T-helper 1 cell treated with Interleukin-12 subunit alpha and Interleukin-12 subunit beta and Interleukin-4 antibody, amounts not matched to agents 30 μg/mL and 1 μg/mL, for 36 hours (primary cell): Measurements from ENCODE around the gene EXT2.

Source experiments
- H3K27ac Mint-ChIP-seq: one replicate; pipeline ENCODE4 v1.8.0; 2021; ENCODE audit warnings: mild to moderate bottlenecking, mixed read lengths
- H3K27me3 Mint-ChIP-seq: one replicate; pipeline ENCODE4 v1.8.0; 2021; ENCODE audit warnings: low read depth, mixed read lengths
- H3K36me3 Mint-ChIP-seq: one replicate; pipeline ENCODE4 v1.8.0; 2021; ENCODE audit warnings: low read depth, mixed read lengths
- H3K4me1 Mint-ChIP-seq: one replicate; pipeline ENCODE4 v1.8.0; 2021; ENCODE audit warnings: low read depth, mixed read lengths
- H3K4me3 Mint-ChIP-seq: one replicate; pipeline ENCODE4 v1.8.0; 2021; ENCODE audit warnings: mild to moderate bottlenecking, moderate library complexity, mixed read lengths
- H3K9me3 Mint-ChIP-seq: one replicate; pipeline ENCODE4 v1.8.0; 2021; ENCODE audit warnings: mixed read lengths

The EXT2 gene

DNA sequence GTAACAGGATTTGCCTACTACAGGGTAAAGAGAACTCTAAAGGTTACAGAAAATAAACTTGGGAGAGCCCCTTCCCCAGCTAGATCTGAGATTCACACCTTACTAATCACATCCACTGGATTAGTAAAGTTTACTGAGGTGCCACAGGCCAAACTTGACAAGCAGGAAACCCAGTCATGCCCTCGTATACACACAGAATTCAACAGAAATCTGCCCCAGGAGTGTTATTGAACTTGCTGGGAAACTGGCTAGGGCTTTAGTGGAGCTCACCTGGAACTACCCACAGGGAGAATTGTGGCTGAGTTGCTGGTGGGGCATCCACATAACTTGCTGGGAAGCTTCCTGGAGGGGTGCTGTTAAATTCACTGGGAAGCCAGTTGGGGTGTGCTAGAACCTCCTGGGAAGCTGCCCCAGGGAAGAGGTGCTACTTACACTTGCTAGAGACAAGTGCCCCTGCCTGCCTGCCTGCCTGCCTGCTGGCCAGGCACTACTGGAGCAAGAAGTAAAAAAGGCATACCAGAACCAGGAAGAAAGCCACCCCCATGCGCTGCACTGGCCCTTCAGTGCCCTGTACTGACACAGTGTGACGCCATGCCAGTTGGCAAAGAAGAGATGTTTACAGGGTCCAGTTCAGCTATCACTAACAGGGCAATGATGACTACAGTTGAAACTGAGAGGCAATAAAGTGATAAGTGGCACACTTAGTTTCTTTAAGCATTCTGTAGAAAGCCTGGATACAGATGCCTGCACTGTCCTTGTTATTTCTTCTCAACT lies 108.0 kb downstream of the EXT2 start:
- Mint-ChIP-seq H3K36me3 (peaks cover 20% of the 10 kb centered on the region), H3K4me1 (no peaks in the 10 kb centered on the region), H3K9me3 (no peaks in the 10 kb centered on the region), H3K27ac (no peak overlapping the region), H3K27me3 (no peaks in the 10 kb centered on the region), H3K4me3 (no peak overlapping the region)

DNA sequence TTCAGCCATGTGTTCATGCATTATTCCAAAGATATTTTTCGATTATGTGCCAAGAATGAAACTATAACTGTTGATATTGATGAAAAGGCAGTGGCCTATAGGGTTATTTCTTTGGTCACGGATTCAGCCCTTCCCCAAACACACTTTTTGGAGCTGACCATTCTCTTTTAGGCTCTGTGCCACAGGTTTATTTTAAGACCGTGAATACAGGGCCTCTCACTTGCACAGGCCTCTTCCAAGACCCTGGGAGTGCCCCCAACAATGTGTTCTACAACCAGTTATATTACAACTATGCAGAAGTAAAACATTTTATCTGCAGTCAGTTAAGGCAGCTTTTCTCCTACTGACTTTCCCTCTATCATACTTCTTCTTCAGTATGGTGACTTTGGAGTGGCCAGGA lies 109.9 kb downstream of the EXT2 start:
- no peaks in the 10 kb centered on the region for H3K27me3 Mint-ChIP-seq
- H3K4me3 Mint-ChIP-seq, result no peak overlapping the region
- H3K36me3 Mint-ChIP-seq, result peaks cover 22% of the 10 kb centered on the region
- H3K9me3 Mint-ChIP-seq, result no peaks in the 10 kb centered on the region
- no peak overlapping the region for H3K27ac Mint-ChIP-seq
- H3K4me1 Mint-ChIP-seq, result no peaks in the 10 kb centered on the region

DNA sequence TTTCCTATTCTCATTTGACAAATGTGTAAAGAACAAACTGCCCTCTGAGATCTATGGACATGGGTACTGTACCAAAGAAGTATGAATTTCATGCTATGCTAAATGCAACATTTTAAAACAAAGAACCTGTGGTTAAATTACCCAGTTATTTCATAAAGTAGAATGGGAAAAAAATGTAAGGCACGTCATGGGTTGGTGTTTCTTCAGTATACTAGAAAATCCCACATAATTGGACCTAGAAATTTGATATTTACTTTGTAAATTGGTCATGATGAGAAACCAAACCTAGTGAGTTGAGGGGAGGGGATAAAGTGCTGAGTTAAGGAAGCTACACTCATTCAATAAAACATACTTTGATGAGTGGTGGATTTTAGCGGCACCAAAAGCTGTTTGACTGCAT lies 110.4 kb downstream of the EXT2 start:
- Mint-ChIP-seq H3K4me1 (no peaks in the 10 kb centered on the region), H3K27me3 (no peaks in the 10 kb centered on the region), H3K9me3 (no peaks in the 10 kb centered on the region), H3K36me3 (peaks cover 24% of the 10 kb centered on the region), H3K4me3 (no peak overlapping the region), H3K27ac (no peak overlapping the region)

DNA sequence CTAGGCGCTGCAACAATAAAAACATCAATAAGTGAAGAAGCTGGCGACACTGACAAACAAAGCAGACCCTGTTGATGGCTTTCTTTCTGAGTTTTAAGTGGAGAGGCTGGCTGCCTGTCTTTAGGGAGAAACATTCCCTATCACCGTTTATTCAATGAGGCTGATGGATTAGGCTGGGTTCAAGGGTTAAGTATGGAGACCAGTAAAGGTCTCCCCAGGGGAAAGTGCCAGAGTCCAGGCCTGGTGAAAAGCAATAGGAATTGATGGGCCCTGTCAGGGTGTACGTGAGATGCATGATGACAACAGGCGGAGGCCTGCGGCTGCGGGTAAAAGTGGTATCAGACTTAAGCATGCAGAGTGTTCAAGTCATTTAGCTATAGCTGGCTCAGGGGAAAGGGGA lies 111.8 kb downstream of the EXT2 start:
- Mint-ChIP-seq H3K4me3 (no peak overlapping the region), H3K9me3 (peaks cover under 1% of the 10 kb centered on the region), H3K36me3 (peaks cover 20% of the 10 kb centered on the region), H3K27ac (no peak overlapping the region), H3K27me3 (no peaks in the 10 kb centered on the region), H3K4me1 (no peaks in the 10 kb centered on the region)

DNA sequence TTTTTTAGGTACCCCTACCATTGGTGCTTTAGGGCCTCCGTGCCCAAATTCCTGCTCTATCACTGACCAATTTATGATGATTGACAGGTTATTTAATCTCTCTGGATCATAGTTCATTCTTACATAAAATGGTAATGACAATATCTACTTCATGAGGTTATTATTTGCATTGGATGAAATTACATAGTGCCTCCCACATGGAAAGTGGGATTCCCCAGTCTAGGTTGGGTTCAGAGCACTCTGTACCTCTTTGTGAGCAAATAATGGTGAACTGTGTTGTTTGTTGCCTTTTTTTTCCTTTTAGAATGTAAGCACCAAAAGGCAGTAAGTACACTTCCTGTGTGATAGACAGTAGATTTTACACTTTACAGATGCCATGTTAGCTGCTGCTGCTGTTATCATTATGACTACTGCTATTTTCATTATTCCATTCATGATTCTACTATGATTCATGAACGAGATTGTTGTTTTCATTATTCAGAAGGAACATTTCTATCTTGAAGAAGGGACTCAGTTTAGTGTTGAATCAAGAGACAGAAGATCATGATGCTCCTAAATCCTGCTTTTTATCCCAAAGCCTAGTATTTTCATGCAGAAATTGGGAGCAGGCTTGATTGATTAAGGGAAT lies 113.6 kb downstream of the EXT2 start:
- no peaks in the 10 kb centered on the region for H3K27me3 Mint-ChIP-seq
- H3K27ac Mint-ChIP-seq, result no peak overlapping the region

DNA sequence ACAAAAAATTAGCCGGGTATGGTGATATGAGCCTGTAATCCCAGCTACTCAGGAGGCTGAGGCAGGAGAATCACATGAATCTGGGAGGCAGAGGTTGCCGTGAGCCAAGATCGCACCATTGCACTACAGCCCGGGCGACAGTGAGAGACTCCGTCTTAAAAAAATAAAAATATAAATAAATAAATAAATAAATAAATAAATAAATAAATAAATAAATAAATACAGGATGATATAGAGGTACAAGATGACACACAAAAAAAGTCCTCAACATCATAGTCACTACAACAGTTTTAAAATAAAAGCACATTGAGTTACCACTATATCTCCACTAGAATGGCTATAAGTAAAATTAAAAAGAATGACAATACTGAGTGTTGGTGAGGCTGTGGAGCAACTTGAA lies 116.7 kb downstream of the EXT2 start:
- H3K36me3 Mint-ChIP-seq, result peaks cover 22% of the 10 kb centered on the region

More for the DNA sequence above, 113.6 kb downstream of the EXT2 start:
- H3K4me1 Mint-ChIP-seq, result no peaks in the 10 kb centered on the region
- no peak overlapping the region for H3K4me3 Mint-ChIP-seq
- H3K9me3 Mint-ChIP-seq, result peaks cover 4% of the 10 kb centered on the region
- peaks cover 23% of the 10 kb centered on the region for H3K36me3 Mint-ChIP-seq

DNA sequence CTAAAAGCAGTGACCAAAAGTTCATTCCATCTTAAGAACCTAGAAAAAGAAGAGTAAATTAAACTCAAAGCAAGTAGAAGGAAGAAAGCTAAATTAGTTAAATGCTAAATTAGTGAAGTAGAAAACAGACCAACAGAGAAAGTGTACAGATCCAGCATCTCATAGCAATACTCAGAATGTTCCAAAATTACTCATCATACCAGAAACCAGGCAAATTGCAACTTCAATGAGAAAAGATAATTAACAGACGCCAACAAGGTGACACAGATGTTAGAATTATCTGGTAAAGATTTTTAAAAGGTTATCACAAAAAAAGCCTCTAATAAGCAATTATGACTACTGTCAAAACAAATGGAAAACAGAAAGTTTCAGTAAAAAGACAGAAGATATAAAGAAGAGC lies 117.7 kb downstream of the EXT2 start:
- Mint-ChIP-seq H3K27me3 (no peaks in the 10 kb centered on the region), H3K36me3 (peaks cover 20% of the 10 kb centered on the region), H3K4me3 (no peak overlapping the region)

More for the DNA sequence above, 116.7 kb downstream of the EXT2 start:
- Mint-ChIP-seq H3K4me1 (no peaks in the 10 kb centered on the region), H3K4me3 (no peak overlapping the region), H3K9me3 (peaks cover 4% of the 10 kb centered on the region), H3K27me3 (no peaks in the 10 kb centered on the region), H3K27ac (no peak overlapping the region)

DNA sequence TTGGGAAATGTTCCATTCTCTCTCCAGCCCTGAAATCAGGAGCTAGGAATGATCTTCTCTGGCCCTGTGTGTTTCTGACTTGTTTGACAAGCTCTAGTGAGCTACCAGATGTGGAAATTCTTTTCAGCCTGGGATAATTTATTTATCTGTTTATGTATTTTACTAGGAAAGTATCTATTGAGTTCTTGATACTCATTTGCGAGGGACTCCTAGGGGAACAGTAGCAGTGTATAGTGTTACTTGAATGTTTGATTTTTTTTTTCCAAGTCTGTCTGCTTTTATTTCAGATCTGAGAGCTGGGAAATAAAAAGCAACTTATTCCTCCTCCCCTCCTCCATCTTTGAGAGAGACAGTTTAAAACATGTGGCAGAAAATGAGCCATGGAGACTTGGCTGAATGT lies 122.0 kb downstream of the EXT2 start:
- Mint-ChIP-seq H3K36me3 (peaks cover 4% of the 10 kb centered on the region), H3K27ac (no peak overlapping the region), H3K4me3 (no peak overlapping the region), H3K4me1 (no peaks in the 10 kb centered on the region), H3K27me3 (no peaks in the 10 kb centered on the region), H3K9me3 (peaks cover 2% of the 10 kb centered on the region)

More for the DNA sequence above, 117.7 kb downstream of the EXT2 start:
- Mint-ChIP-seq H3K27ac (no peak overlapping the region), H3K9me3 (peaks cover 4% of the 10 kb centered on the region), H3K4me1 (no peaks in the 10 kb centered on the region)

DNA sequence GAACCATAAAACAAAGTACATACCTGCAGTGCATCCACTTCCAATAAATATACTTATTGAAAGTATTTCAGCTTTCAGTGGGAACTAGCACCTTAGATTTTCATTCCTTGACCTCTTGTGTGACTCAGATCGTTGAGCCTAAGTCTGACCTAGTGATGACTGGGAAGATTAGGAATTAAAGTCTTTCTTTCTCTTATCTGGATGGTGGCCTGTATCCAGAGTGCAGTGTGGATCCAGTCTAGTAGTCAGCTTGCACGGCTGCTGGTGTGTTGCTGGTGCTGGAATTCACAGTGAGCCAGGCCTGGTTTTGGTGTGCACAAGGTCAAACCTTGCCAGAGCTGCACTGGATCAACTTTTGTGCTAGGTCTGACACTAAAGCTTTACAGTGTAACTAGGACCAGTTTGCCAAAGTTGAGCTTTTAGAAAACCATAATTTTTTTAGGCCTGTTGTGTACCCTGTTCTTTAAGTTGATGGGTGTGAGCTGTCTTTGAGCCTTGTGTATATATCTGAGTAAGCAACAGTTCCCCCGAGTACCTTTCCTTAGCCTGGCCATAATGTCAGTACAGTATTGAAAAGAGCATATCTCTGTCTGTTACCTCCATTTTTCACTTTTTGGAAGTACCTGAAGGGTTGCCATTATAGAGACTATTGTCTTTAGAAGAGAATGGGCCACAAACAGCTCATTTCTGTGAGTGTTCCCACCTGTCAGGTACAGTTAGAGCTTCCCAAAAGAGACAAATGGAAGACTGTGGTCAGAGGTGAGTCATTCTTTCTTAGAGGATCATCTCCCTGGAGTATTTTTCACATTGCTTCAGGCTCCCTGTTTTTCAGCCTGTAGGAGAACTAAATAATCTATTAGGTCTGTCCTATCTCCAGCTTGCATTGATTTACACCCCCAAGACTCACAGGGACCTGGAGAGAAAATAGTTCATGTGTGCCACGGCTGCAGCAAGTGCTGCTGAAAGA lies 124.6 kb downstream of the EXT2 start:
- H3K27me3 Mint-ChIP-seq, result no peaks in the 10 kb centered on the region
- H3K4me3 Mint-ChIP-seq, result no peak overlapping the region
- H3K4me1 Mint-ChIP-seq, result no peaks in the 10 kb centered on the region
- H3K27ac Mint-ChIP-seq, result no peak overlapping the region
- peaks cover 4% of the 10 kb centered on the region for H3K36me3 Mint-ChIP-seq
- H3K9me3 Mint-ChIP-seq, result no peaks in the 10 kb centered on the region

DNA sequence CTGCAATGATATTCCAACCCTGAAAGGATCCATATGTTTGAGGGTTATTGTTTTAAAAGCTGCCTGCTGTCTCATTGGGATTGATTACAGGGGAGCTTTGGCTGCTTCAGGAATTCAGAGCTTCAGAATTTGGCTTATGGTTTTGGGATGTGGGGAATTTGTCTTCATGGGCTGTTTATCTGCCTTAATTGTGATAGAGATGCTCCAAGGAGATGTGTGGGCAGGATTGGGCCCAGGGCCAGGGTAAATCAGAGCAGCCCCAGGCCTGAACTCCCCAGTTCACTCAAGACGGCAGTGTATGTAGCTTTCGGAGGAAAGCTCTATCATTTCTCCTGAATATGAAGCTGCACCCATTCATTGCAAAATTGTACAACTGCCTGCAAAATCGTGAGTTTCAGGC lies 126.0 kb downstream of the EXT2 start:
- Mint-ChIP-seq H3K27ac (no peak overlapping the region), H3K4me3 (no peak overlapping the region), H3K9me3 (no peaks in the 10 kb centered on the region), H3K4me1 (no peaks in the 10 kb centered on the region), H3K36me3 (peaks cover 4% of the 10 kb centered on the region), H3K27me3 (no peaks in the 10 kb centered on the region)

DNA sequence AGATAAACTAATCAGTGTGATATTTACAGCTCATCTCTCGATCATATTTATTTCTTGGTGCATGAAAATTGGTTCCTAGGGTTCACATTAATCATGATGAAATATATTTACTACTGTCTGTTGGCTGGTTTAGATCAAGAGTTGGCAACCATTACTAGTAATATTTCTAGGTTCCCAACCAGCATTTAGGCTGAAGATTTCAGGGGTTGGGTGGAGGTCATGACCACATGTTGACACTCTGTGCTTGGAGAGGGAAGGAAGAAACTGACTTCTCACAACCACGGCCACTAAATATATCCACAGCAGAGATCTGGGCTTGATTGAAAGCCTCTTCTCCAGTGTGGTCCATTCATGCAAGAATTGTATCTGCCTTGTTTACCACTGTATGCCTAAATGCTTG lies 126.5 kb downstream of the EXT2 start:
- Mint-ChIP-seq H3K36me3 (peaks cover 4% of the 10 kb centered on the region), H3K27ac (no peak overlapping the region), H3K9me3 (no peaks in the 10 kb centered on the region)

DNA sequence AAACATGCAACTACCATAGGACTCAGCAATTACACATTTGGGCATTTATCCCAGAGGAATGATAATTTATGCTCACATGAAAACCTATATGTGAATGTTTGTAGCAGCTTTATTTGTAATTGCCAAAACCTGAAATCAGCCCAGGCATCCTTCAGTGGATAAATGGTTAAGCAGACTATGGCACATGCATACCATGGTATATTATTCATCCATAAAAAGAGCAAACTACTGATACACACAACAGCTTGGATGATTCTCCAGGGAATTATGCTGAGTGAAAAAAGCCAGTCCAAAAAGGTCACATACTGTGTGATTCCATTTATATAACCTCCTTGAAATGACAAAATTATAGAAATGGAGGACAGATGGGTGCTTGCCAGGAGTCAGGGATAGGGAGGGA lies 127.8 kb downstream of the EXT2 start:
- Mint-ChIP-seq H3K4me3 (no peak overlapping the region), H3K9me3 (no peaks in the 10 kb centered on the region), H3K36me3 (peaks cover 7% of the 10 kb centered on the region), H3K4me1 (peaks cover 5% of the 10 kb centered on the region), H3K27me3 (no peaks in the 10 kb centered on the region), H3K27ac (no peak overlapping the region)

More for the DNA sequence above, 126.5 kb downstream of the EXT2 start:
- H3K27me3 Mint-ChIP-seq, result no peaks in the 10 kb centered on the region
- H3K4me3 Mint-ChIP-seq, result no peak overlapping the region
- peaks cover 3% of the 10 kb centered on the region for H3K4me1 Mint-ChIP-seq

DNA sequence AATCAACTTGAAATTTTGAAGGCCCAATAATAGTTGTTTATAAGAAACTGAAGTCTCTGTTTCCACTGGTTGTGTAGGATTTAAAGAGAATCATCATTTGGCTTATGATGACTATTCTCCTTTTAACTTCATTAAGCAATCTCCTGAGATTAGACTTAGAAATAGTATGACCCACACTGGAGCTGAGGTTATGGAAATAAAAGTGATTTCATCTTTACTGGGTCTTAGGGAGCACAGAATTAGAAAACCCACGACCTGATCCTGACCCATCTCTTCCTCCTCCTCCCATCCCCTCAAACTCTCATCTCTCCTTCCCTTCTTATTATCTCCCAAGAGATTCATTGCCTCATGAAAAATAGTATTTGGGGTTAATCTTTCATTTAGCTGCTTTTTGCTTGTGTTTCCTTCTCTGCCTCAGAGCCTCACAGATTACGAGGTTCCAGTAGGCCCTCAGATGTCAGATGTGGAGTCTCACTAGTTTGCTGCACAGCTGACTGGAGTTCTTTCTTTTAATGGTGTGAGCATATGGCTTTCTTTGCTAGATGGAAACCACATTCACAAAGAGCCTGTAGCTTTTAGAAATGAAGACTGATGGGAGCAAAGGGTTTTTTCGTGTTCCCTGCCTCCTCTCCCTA lies 129.5 kb downstream of the EXT2 start:
- no peak overlapping the region for H3K4me3 Mint-ChIP-seq
- no peaks in the 10 kb centered on the region for H3K9me3 Mint-ChIP-seq
- H3K36me3 Mint-ChIP-seq, result peaks cover 7% of the 10 kb centered on the region
- peaks cover 5% of the 10 kb centered on the region for H3K4me1 Mint-ChIP-seq
- H3K27me3 Mint-ChIP-seq, result no peaks in the 10 kb centered on the region
- H3K27ac Mint-ChIP-seq, result no peak overlapping the region

DNA sequence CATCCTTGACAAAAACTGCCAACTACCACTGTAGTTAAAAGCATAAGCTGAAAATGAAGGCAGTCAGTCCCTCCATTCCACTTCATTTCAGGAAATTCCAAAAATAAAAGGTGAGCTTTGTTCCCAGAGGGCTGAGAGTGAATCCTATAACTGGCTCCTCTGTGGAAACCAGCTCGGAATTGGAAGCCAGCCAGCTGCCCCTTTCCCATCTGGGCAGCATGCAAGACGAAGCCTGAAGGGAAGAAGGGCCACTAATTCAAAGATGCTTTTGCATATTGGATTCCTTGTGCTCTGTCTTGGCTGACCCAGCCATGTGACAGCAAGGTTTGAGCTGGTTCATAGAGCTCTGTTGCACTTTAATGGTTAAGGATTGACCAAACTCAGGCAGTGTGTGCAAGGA lies 131.0 kb downstream of the EXT2 start:
- Mint-ChIP-seq H3K4me3 (no peak overlapping the region), H3K27ac (no peak overlapping the region), H3K36me3 (peaks cover 7% of the 10 kb centered on the region), H3K9me3 (no peaks in the 10 kb centered on the region), H3K4me1 (peaks cover 5% of the 10 kb centered on the region), H3K27me3 (no peaks in the 10 kb centered on the region)
